Measurements from ENCODE around the gene C13orf46. TPM values are rescaled to one million over a fixed set of nuclear protein-coding genes. Genes with fewer than 3 reads are reported as not detected.

C13orf46 gene
- total and polyA plus RNA-seq, 2 of the 8 experiments (the other 6 are each of a cell fraction or from before 2014, with no cell fraction given): 0.23 to 0.28 TPM

- Histone ChIP-seq H3K4ac (replicated peaks; ENCODE audit: insufficient read length, low read depth, low read length) (no peak overlapping the region), H4K20me1 (replicated peaks in 1 of 2; ENCODE audit: control insufficient read depth in 1 of 2, insufficient read depth in 2 of 2, low read length in 2 of 2) (peaks cover 4 to 8% of the 10 kb centered on the region in 2 experiments), H3K79me2 (ENCODE audit: control insufficient read depth in 1 of 2, insufficient read depth in 2 of 2, low read length in 2 of 2) (no peaks in the 10 kb centered on the region), H2BK15ac (ENCODE audit: low read length) (no peak overlapping the region), H3K4me3 (ENCODE audit: extremely low read depth in 1 of 4, insufficient read depth in 2 of 4, low read depth in 3 of 4, low read length in 4 of 4) (no peak overlapping the region), H3K23me2 (ENCODE audit: low read depth, low read length) (no peaks in the 10 kb centered on the region), H3K9me3 (ENCODE audit: insufficient read depth in 2 of 2, low read depth in 1 of 2, low read length in 1 of 2) (no peaks in the 10 kb centered on the region), H2BK20ac (ENCODE audit: low read length) (no peak overlapping the region), H3K79me1 (ENCODE audit: low read depth, low read length) (no peaks in the 10 kb centered on the region), H3K14ac (ENCODE audit: insufficient read length) (no peak overlapping the region), H3K4me1 (replicated peaks in 1 of 4; ENCODE audit: control insufficient read depth in 3 of 4, insufficient read depth in 4 of 4, low read length in 3 of 4) (no peaks in the 10 kb centered on the region; a peak in 1 of 7 replicates), H3K4me2 (ENCODE audit: insufficient read depth in 1 of 2, low read depth in 2 of 2, low read length in 2 of 2) (no peak overlapping the region), H3K36me3 (ENCODE audit: control insufficient read depth in 2 of 4, insufficient read depth in 4 of 4, low read length in 3 of 4) (peaks cover 0 to 2% (median 0%) of the 10 kb centered on the region in 4 experiments; a peak in 1 of 8 replicates), H3K27me3 (replicated peaks in 1 of 4; ENCODE audit: control insufficient read depth in 3 of 4, extremely low read depth in 1 of 4, insufficient read depth in 3 of 4, low read length in 3 of 4) (no peaks in the 10 kb centered on the region), H3K27ac (ENCODE audit: low read depth, low read length) (no peak overlapping the region), H3K9ac (replicated peaks in 1 of 4; ENCODE audit: extremely low read depth in 1 of 4, low read depth in 3 of 4, low read length in 3 of 4) (no peak overlapping the region), H4K8ac (ENCODE audit: extremely low read depth, insufficient read depth, low read length) (peak overlapping the region; percentile 85; the same call in 1 of the 2 replicates), H3K56ac (replicated peaks; ENCODE audit: insufficient read length, low read depth, low read length) (no peak overlapping the region), H3K23ac (ENCODE audit: insufficient read length) (no peak overlapping the region), H2AFZ (ENCODE audit: low read length) (no peak overlapping the region), H2BK120ac (replicated peaks; ENCODE audit: low read depth, low read length) (no peak overlapping the region), H2AK5ac (ENCODE audit: low read depth, low read length) (no peak overlapping the region), H3K18ac (ENCODE audit: extremely low read depth, low read length) (no peak overlapping the region), H4K91ac (replicated peaks; ENCODE audit: insufficient read length, low read length) (no peak overlapping the region), H2BK5ac (ENCODE audit: low read depth, low read length) (peak overlapping the region; percentile 26; the same call in 1 of the 2 replicates), H2BK12ac (ENCODE audit: low read depth, low read length) (no peak overlapping the region), H4K5ac (ENCODE audit: insufficient read length, low read depth, low read length) (no peak overlapping the region)
- ChIA-PET POLR2A (ENCODE audit: partially characterized antibody) (no interaction called here), CTCF (ENCODE audit: partially characterized antibody) (interaction anchor here (1.0 kb wide), 1 partner anchor 277 kb away, joined by 3 read pairs; no protein-coding TSS in a partner anchor)
- DNase-seq (ENCODE audit: low read depth in 1 of 2, low spot score in 2 of 2): no peak
- WGBS, 2 experiments (ENCODE audit: extremely low coverage in 1 of 2, insufficient coverage in 1 of 2, insufficient read length in 1 of 2, insufficient replicate concordance in 2 of 2, low coverage in 1 of 2, low lambda C conversion rate in 2 of 2, missing lambda C conversion rate in 1 of 2): 88% methylated on average over 39 of the region's 46 CpGs; no CpG with 5 or more reads in 1 of the 2 experiments
- FAIRE-seq: no peak
- TF ChIP-seq CTCF (IDR thresholded peaks at IDR 0.05; ENCODE audit: control extremely low read depth in 1 of 3, insufficient read depth in 1 of 3, low read depth in 1 of 3, low read length in 3 of 3) (no peak), SP2 (IDR thresholded peaks at IDR 0.05; ENCODE audit: low read length) (no peak), JUN (IDR thresholded peaks at IDR 0.05; ENCODE audit: low read depth, low read length) (no peak), CEBPB (IDR thresholded peaks at IDR 0.05; ENCODE audit: low read depth, low read length) (no peak), CBX5 (IDR thresholded peaks at IDR 0.05; ENCODE audit: low read depth, low read length) (no peak), EP300 (IDR thresholded peaks at IDR 0.05; ENCODE audit: borderline replicate concordance in 1 of 2, low read depth in 2 of 2, low read length in 2 of 2) (no peak)
Measured at GRCh38 chr13:114001331-114002008, 27.6 kb upstream of the C13orf46 start.

Measured in H1 (cell line).